Mesendoderm (in vitro differentiated cells): Measurements from ENCODE around the gene HEBP2.
A peak's percentile ranks its signal among the peaks of the same experiment; 100 is the strongest.

Source experiments
- DNase-seq: peaks from one replicate; pipeline ENCODE4 v3.0.0; 2013
- H2AK5ac ChIP-seq: 2 replicates; pipeline ENCODE4 v1.6.1; 2013; ENCODE audit warnings: low read length, inconsistent platforms
- H2BK120ac ChIP-seq: 2 replicates; pipeline ENCODE4 v1.6.1; 2013; ENCODE audit warnings: low read depth, mild to moderate bottlenecking, low read length, moderate library complexity, mixed read lengths
- H2BK15ac ChIP-seq: replicated peaks from 2 replicates; pipeline ENCODE4 v1.6.1; 2013; ENCODE audit warnings: low read depth, mild to moderate bottlenecking, moderate library complexity
- H2BK5ac ChIP-seq: 2 replicates; pipeline ENCODE4 v1.6.1; 2013; ENCODE audit warnings: low read length, inconsistent platforms
- H3K18ac ChIP-seq: 2 replicates; pipeline ENCODE4 v1.6.1; 2013; ENCODE audit warnings: mild to moderate bottlenecking, low read length, mixed read lengths
- H3K23ac ChIP-seq: one replicate; pipeline ENCODE4 v1.6.1; 2013; ENCODE audit warnings: low read length
- H3K27ac ChIP-seq: 2 replicates; pipeline ENCODE4 v1.5.1; 2013; ENCODE audit warnings: low read depth, mild to moderate bottlenecking, inconsistent platforms, low read length, moderate library complexity
- H3K27me3 ChIP-seq: 2 replicates; pipeline ENCODE4 v1.6.1; 2013; ENCODE audit warnings: low read length, control low read depth, mild to moderate bottlenecking, inconsistent platforms; ENCODE audit not compliant: insufficient read depth, poor library complexity
- H3K36me3 ChIP-seq: 2 replicates; pipeline ENCODE4 v1.6.1; 2013; ENCODE audit warnings: low read length, inconsistent platforms; ENCODE audit not compliant: control insufficient read depth, insufficient read depth
- H3K4ac ChIP-seq: one replicate; pipeline ENCODE4 v1.6.1; 2013; ENCODE audit warnings: low read depth, mild to moderate bottlenecking, low read length, moderate library complexity
- H3K4me1 ChIP-seq: 2 replicates; pipeline ENCODE4 v1.6.1; 2013; ENCODE audit warnings: low read depth, low read length, inconsistent platforms; ENCODE audit not compliant: control insufficient read depth
- H3K4me2 ChIP-seq: 2 replicates; pipeline ENCODE4 v1.6.1; 2013; ENCODE audit warnings: low read length
- H3K4me3 ChIP-seq: 2 replicates; pipeline ENCODE4 v1.5.1; 2013; ENCODE audit warnings: mild to moderate bottlenecking, low read length
- H3K56ac ChIP-seq: one replicate; pipeline ENCODE4 v1.6.1; 2013; ENCODE audit warnings: low read length
- H3K79me1 ChIP-seq: 2 replicates; pipeline ENCODE4 v1.6.1; 2013; ENCODE audit warnings: low read length, inconsistent platforms
- H3K79me2 ChIP-seq: 2 replicates; pipeline ENCODE4 v1.6.1; 2013; ENCODE audit warnings: mild to moderate bottlenecking, low read length; ENCODE audit not compliant: control insufficient read depth, insufficient read depth
- H3K9ac ChIP-seq: 2 replicates; pipeline ENCODE4 v1.6.1; 2013; ENCODE audit warnings: low read length, inconsistent platforms
- H4K5ac ChIP-seq: one replicate; pipeline ENCODE4 v1.6.1; 2013; ENCODE audit warnings: low read length
- H4K8ac ChIP-seq: one replicate; pipeline ENCODE4 v1.6.1; 2013; ENCODE audit warnings: low read depth, mild to moderate bottlenecking, control low read depth, low read length, moderate library complexity
- WGBS: extraction: QIAGEN DNeasy Blood & Tissue Kit; methylation state at CpG from one replicate; pipeline ENCODE4 v1.1.7; 2013; ENCODE audit warnings: low lambda C conversion rate, missing lambda C conversion rate; ENCODE audit not compliant: insufficient coverage; ENCODE audit errors: extremely low coverage; 5-methylcytosine and 5-hydroxymethylcytosine counted together

The HEBP2 gene

GRCh38 chr6:138406443-138406842, 2.4 kb downstream of the HEBP2 start:
- Histone ChIP-seq H3K4me2 (no peak overlapping the region), H3K27me3 (no peaks in the 10 kb centered on the region), H3K18ac (no peak overlapping the region), H3K23ac (no peak overlapping the region), H3K9ac (no peak overlapping the region), H2BK120ac (no peak overlapping the region), H3K4ac (no peak overlapping the region), H3K36me3 (peaks cover 12% of the 10 kb centered on the region), H2BK15ac (no peak overlapping the region), H3K4me1 (peaks cover 2% of the 10 kb centered on the region), H3K56ac (no peak overlapping the region), H3K27ac (no peak overlapping the region), H2AK5ac (no peak overlapping the region), H4K5ac (no peak overlapping the region), H4K8ac (no peak overlapping the region), H2BK5ac (no peak overlapping the region), H3K4me3 (no peak overlapping the region), H3K79me1 (peaks cover 6% of the 10 kb centered on the region), H3K79me2 (peaks cover 11% of the 10 kb centered on the region)
- no CpG with 5 or more reads among the region's 2 CpGs for WGBS
- no peak for DNase-seq

GRCh38 chr6:138410048-138410735, 6.2 kb downstream of the HEBP2 start:
- Histone ChIP-seq H3K27ac (no peak overlapping the region), H3K79me2 (peaks cover 5% of the 10 kb centered on the region), H3K36me3 (peaks cover 17% of the 10 kb centered on the region), H2AK5ac (no peak overlapping the region), H3K9ac (no peak overlapping the region), H3K18ac (no peak overlapping the region), H3K23ac (no peak overlapping the region), H3K56ac (no peak overlapping the region), H4K5ac (no peak overlapping the region), H3K4ac (no peak overlapping the region), H2BK15ac (no peak overlapping the region), H3K4me2 (no peak overlapping the region), H3K27me3 (no peaks in the 10 kb centered on the region), H3K79me1 (peaks cover 6% of the 10 kb centered on the region), H3K4me3 (no peak overlapping the region), H3K4me1 (no peaks in the 10 kb centered on the region), H2BK5ac (no peak overlapping the region), H4K8ac (no peak overlapping the region), H2BK120ac (no peak overlapping the region)
- no peak for DNase-seq
- WGBS, result no CpG with 5 or more reads among the region's 8 CpGs

- Histone ChIP-seq H3K18ac (no peak overlapping the region), H3K79me1 (peaks cover 6% of the 10 kb centered on the region), H2BK120ac (no peak overlapping the region), H3K27me3 (no peaks in the 10 kb centered on the region), H4K8ac (no peak overlapping the region), H3K27ac (no peak overlapping the region), H3K56ac (no peak overlapping the region), H3K36me3 (peaks cover 17% of the 10 kb centered on the region), H4K5ac (no peak overlapping the region), H3K4me2 (no peak overlapping the region), H2BK15ac (no peak overlapping the region), H3K9ac (no peak overlapping the region), H3K4ac (no peak overlapping the region), H2AK5ac (no peak overlapping the region), H2BK5ac (no peak overlapping the region), H3K23ac (no peak overlapping the region), H3K4me3 (no peak overlapping the region), H3K4me1 (no peaks in the 10 kb centered on the region), H3K79me2 (peaks cover 3% of the 10 kb centered on the region)
- DNase-seq, result no peak
- no CpG with 5 or more reads among the region's 6 CpGs for WGBS
These were observed 7.2 kb downstream of the HEBP2 start for GRCh38 chr6:138410972-138411880.

- no peak overlapping the region for H2AK5ac ChIP-seq
- no peaks in the 10 kb centered on the region for H3K27me3 ChIP-seq
- H4K5ac ChIP-seq, result no peak overlapping the region
- H2BK15ac ChIP-seq, result no peak overlapping the region
- H3K79me2 ChIP-seq, result no peaks in the 10 kb centered on the region
- no peak overlapping the region for H2BK5ac ChIP-seq
- H3K4me2 ChIP-seq, result no peak overlapping the region
- H3K18ac ChIP-seq, result no peak overlapping the region
- no peaks in the 10 kb centered on the region for H3K4me1 ChIP-seq
- H3K27ac ChIP-seq, result no peak overlapping the region
- H3K79me1 ChIP-seq, result no peaks in the 10 kb centered on the region
- no peak overlapping the region for H3K23ac ChIP-seq
- no CpG with 5 or more reads among the region's 5 CpGs for whole genome bisulfite sequencing
- H3K4ac ChIP-seq, result no peak overlapping the region
- no peak overlapping the region for H3K56ac ChIP-seq
- no peak overlapping the region for H4K8ac ChIP-seq
- H2BK120ac ChIP-seq, result no peak overlapping the region
- DNase-seq, result no peak
- H3K36me3 ChIP-seq, result peaks cover 4% of the 10 kb centered on the region
- no peak overlapping the region for H3K9ac ChIP-seq
- no peak overlapping the region for H3K4me3 ChIP-seq
These were observed 11.1 kb downstream of the HEBP2 start for GRCh38 chr6:138415125-138415524.

GRCh38 chr6:138416206-138416605, 12.2 kb downstream of the HEBP2 start:
- H3K36me3 ChIP-seq, result peaks cover 6% of the 10 kb centered on the region
- no peak overlapping the region for H3K4ac ChIP-seq
- H3K79me2 ChIP-seq, result no peaks in the 10 kb centered on the region
- H2BK15ac ChIP-seq, result no peak overlapping the region
- DNase-seq, result peak; percentile 34
- H2BK120ac ChIP-seq, result no peak overlapping the region
- H3K4me2 ChIP-seq, result no peak overlapping the region
- no peaks in the 10 kb centered on the region for H3K4me1 ChIP-seq
- no peak overlapping the region for H2AK5ac ChIP-seq
- H2BK5ac ChIP-seq, result no peak overlapping the region
- H3K27ac ChIP-seq, result no peak overlapping the region
- H4K5ac ChIP-seq, result no peak overlapping the region
- WGBS, result no CpG with 5 or more reads among the region's 4 CpGs
- peak overlapping the region; percentile 59 for H3K23ac ChIP-seq
- no peak overlapping the region for H4K8ac ChIP-seq
- H3K27me3 ChIP-seq, result no peaks in the 10 kb centered on the region
- no peaks in the 10 kb centered on the region for H3K79me1 ChIP-seq
- no peak overlapping the region for H3K9ac ChIP-seq
- H3K18ac ChIP-seq, result no peak overlapping the region
- H3K56ac ChIP-seq, result no peak overlapping the region
- no peak overlapping the region for H3K4me3 ChIP-seq
